Large intestine (tissue), 3 donors: ENCODE measurements around the gene MAN1A1. TPM values are rescaled to one million over a fixed set of nuclear protein-coding genes. Genes with fewer than 3 reads are reported as not detected.
A peak's percentile ranks its signal among the peaks of the same experiment; 100 is the strongest.

Source experiments
- DNase-seq, 2 donors: peaks; one replicate each; pipeline versions ENCODE4 v3.0.0 to v3.0.0-alpha.2; 2013
- H3K27ac ChIP-seq: one replicate; pipeline ENCODE4 v1.5.1; 2013; ENCODE audit warnings: low read length
- H3K27me3 ChIP-seq: 2 replicates; pipeline ENCODE4 v1.6.1; 2013; ENCODE audit warnings: low read length; ENCODE audit not compliant: control insufficient read depth, insufficient read depth
- H3K36me3 ChIP-seq: 2 replicates; pipeline ENCODE4 v1.6.1; 2013; ENCODE audit warnings: low read length; ENCODE audit not compliant: control insufficient read depth, insufficient read depth
- H3K4me1 ChIP-seq: one replicate; pipeline ENCODE4 v1.6.1; 2013; ENCODE audit warnings: low read length; ENCODE audit not compliant: control insufficient read depth, insufficient read depth
- H3K4me3 ChIP-seq: one replicate; pipeline ENCODE4 v1.5.1; 2013; ENCODE audit warnings: low read length
- H3K9me3 ChIP-seq: one replicate; pipeline ENCODE4 v1.6.1; 2013; ENCODE audit warnings: mild to moderate bottlenecking, low read depth, low read length, moderate library complexity; ENCODE audit not compliant: control insufficient read depth
- WGBS: methylation state at CpG from one replicate; pipeline ENCODE4 v1.1.5; 2013; ENCODE audit warnings: low lambda C conversion rate; ENCODE audit not compliant: insufficient coverage; 5-methylcytosine and 5-hydroxymethylcytosine counted together
- polyA plus RNA-seq: library from polyadenylated mRNA; unstranded; fragments of 120-200 nt; gene quantifications from one replicate; pipeline ENCODE4 v1.2.1, GENCODE V29; 2013

The MAN1A1 gene
- polyA plus RNA-seq, 1 donor = 123 TPM

DNA sequence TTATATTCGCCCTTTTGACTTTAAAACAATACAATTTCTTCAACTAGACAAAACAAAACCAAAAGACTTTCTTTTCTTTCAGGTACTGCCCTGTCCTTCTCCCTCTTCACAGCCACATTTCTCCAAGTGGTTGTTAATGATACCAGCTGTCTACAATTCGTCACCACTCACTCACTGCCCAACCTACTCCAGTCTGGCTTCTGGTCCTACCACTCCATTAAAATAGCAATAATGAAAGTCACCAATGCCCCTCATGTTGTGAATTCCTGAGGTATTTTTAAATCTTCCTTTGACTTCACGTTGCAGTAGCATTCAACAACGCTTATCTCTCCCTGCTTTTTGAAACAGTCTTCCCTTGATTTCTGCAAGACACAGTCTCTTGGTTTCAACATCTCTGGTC lies 11.6 kb upstream of the MAN1A1 start:
- 82% methylated on average over 4 of the region's 4 CpGs for WGBS
- no peak overlapping the region for H3K4me3 ChIP-seq
- H3K4me1 ChIP-seq = no peaks in the 10 kb centered on the region
- no peaks in the 10 kb centered on the region for H3K27me3 ChIP-seq
- DNase-seq = no peak
- H3K9me3 ChIP-seq = no peaks in the 10 kb centered on the region
- no peak overlapping the region for H3K27ac ChIP-seq
- no peaks in the 10 kb centered on the region for H3K36me3 ChIP-seq

DNA sequence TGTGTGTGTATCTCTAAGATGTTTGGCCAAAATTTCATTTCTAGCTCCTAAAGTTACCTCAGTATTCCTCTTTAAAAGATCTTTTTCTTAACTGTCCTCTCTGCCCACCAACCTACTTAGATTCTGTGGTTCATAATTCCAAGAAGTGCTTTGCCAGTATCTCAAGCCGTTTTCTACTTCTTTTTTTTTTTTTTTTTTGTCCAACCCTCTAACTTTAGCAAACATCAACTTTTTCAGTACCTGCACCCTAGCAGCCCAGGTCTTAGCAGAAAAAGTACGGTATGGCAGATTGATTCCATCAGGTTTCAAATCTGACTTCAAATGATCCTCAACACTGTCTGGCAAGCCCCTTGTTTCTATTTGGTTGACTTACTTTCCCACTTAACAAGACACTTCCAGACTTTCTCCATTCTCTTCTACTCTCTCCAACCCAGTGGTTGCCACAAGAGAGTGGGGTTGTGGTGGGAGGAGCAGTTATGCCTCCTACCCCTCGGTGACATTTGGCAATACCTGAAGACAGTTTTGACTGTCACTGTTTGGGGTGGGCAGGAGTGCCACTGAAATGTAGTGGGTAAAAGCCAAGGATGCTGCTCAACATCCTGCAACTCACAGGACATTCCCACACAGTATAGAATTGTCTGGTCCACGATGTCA lies 10.8 kb upstream of the MAN1A1 start:
- 100% methylated on average over 1 of the region's 4 CpGs for WGBS
- Histone ChIP-seq H3K27me3 (no peaks in the 10 kb centered on the region), H3K9me3 (no peaks in the 10 kb centered on the region)

DNA sequence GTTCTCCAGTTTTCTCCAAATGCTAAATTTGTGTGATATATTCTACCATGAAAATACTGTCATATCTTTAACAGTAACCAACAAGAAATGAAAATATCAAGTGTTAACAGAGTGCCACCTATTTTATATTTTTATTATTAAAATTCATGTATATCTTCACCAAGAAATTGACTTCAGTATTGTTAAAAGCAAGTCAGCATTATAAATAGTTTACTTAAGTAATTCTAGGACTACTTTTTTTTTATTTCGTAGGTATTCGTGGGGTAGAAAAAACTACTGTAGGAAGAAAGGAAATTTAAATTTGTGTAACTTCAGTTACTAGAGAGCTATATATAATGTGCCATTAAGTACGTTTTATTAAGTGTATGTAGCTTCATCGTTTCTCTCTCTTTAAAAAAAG lies 6.3 kb upstream of the MAN1A1 start:
- H3K27ac ChIP-seq = no peak overlapping the region
- H3K4me3 ChIP-seq = no peak overlapping the region
- no peaks in the 10 kb centered on the region for H3K36me3 ChIP-seq
- no peaks in the 10 kb centered on the region for H3K4me1 ChIP-seq
- H3K9me3 ChIP-seq = no peaks in the 10 kb centered on the region
- WGBS = 90% methylated on average over 2 of the region's 4 CpGs
- DNase-seq = no peak
- no peaks in the 10 kb centered on the region for H3K27me3 ChIP-seq

More for the DNA sequence above, 10.8 kb upstream of the MAN1A1 start:
- H3K27ac ChIP-seq = no peak overlapping the region
- no peaks in the 10 kb centered on the region for H3K4me1 ChIP-seq
- no peaks in the 10 kb centered on the region for H3K36me3 ChIP-seq
- no peak for DNase-seq
- H3K4me3 ChIP-seq = no peak overlapping the region

DNA sequence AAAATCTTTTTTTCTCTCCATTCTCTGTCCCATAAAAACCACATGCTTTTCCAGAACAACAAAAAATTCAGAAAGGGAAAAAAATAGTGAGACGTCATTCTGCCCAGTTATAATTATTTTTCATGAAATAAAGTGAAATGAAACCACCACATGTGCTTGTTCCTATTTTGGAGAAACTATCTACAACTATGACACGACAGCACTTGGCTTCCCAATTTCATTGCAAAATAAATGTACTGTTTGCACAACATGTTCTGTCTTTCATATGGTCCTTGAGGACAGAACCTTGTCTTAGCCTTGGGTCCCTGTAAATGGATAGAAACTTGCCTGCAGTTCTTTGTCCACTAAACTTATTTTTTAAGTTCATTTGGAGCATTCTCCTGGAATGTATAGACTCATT lies 5.6 kb upstream of the MAN1A1 start:
- DNase-seq = no peak
- Histone ChIP-seq H3K9me3 (no peaks in the 10 kb centered on the region), H3K27ac (no peak overlapping the region), H3K4me3 (no peak overlapping the region), H3K27me3 (no peaks in the 10 kb centered on the region), H3K4me1 (no peaks in the 10 kb centered on the region), H3K36me3 (no peaks in the 10 kb centered on the region)
- 75% methylated on average over 2 of the region's 2 CpGs for WGBS

DNA sequence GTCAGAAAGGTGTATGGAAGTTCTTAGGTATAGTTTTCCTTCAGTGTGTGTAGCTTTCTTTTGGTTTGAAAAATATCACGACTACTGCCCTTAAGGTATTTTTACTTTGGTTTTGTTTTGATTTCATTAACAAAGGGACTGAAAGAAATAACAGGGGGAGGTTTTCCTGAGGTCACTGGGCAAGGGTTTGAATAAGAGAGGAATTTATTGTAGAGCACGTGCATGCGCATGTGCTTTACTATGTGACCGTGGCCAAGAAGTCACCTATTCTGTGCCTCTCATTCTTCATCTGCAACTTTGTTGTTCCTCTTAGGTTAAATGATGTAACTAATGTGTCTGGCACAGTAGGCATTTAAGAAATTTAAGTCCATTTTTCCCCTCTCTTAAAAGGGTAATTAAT lies 4.1 kb upstream of the MAN1A1 start:
- no peak overlapping the region for H3K4me3 ChIP-seq
- no peaks in the 10 kb centered on the region for H3K4me1 ChIP-seq
- DNase-seq = no peak
- H3K9me3 ChIP-seq = no peaks in the 10 kb centered on the region
- no peak overlapping the region for H3K27ac ChIP-seq
- H3K27me3 ChIP-seq = no peaks in the 10 kb centered on the region
- WGBS = no CpG with 5 or more reads among the region's 4 CpGs
- no peaks in the 10 kb centered on the region for H3K36me3 ChIP-seq

DNA sequence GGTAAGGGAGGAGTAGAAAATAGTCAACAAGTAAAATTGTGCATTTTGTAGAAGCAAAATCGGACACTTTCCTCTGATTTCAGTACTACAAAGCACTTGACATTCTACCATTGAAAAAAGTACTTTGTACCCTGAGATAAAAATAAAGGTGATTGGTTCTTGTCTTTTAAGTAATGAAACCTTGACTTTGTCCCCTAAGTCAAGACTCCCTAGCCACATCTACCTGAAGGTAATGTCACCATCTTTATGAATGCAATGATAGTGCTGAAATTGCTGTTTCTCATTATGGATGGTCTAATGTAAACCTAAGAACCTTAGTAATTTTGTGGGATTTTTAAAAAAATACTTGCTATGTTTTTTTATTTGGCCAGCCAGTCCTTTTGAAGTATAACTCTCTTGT lies 2.4 kb upstream of the MAN1A1 start:
- Histone ChIP-seq H3K27ac (no peak overlapping the region), H3K4me3 (no peak overlapping the region), H3K27me3 (no peaks in the 10 kb centered on the region), H3K36me3 (no peaks in the 10 kb centered on the region), H3K4me1 (no peaks in the 10 kb centered on the region), H3K9me3 (no peaks in the 10 kb centered on the region)
- DNase-seq = peak; percentile 43 to 67
- 57% methylated on average over 1 of the region's 1 CpG for WGBS

DNA sequence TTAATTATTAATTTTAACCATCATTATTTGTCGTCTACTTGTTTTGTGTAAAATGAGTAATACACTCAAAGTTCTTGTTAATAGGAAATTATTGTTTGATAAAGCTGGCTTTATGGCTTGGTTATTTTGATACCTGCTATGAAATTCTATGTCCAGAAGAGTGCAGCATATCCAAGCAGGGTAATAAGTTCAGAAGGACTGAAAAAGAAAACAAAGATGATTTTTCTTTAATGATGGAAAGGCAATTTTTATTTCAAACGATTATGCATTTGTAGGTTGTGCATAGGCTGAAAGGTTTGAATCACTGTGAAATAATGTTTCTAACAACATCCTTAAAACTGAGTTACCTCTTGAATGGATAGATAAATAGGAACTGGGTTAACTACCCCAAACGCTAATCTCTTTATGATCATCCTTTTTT lies 1.4 kb upstream of the MAN1A1 start:
- no peak for DNase-seq
- no peaks in the 10 kb centered on the region for H3K9me3 ChIP-seq
- H3K4me1 ChIP-seq = no peaks in the 10 kb centered on the region
- H3K27ac ChIP-seq = peak overlapping the region; percentile 83
- 21% methylated on average over 2 of the region's 3 CpGs for WGBS
- no peaks in the 10 kb centered on the region for H3K27me3 ChIP-seq
- H3K36me3 ChIP-seq = no peaks in the 10 kb centered on the region
- H3K4me3 ChIP-seq = peak overlapping the region; percentile 77

DNA sequence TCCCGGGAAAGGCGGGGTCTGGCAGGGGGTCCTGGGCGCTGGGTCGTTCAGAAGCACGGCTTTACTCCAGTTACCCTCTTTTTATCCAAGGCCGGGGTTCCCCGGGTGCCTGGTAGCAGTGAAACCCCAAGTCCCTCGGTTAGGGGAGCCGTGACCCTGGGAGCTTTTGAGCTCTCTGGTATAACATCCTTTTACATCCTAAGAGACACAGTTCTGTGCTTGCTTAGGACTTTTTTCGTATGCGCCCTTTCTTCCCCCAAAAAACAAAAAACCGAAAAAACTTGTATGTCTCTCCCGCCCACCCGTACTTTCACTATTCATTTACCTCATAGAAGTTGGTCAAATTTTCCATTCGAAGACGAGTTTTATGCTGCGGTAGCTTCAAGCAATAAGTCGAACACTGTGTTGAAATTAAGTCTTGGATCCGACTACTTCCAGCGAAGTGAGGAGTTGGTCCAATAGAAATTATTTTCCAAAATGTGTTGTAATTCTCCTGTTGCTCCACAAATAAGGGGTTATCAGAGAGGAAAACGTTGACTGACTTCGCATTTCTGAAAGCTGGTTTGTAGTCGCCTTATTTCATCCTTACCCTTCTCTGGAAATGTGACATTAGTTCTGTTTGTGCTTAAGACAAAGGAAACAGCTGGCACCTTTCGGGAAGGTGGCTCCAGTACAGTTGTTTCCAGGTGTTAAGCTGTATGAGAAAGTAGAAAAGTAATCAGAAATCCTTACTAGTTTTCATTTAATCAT lies 816 bp upstream of the MAN1A1 start:
- Histone ChIP-seq H3K36me3 (no peaks in the 10 kb centered on the region), H3K27me3 (no peaks in the 10 kb centered on the region), H3K9me3 (no peaks in the 10 kb centered on the region), H3K27ac (peak overlapping the region; percentile 83), H3K4me1 (no peaks in the 10 kb centered on the region), H3K4me3 (peak overlapping the region; percentile 77)
- WGBS = 0% methylated on average over 7 of the region's 24 CpGs
- peak in 1 of 2 donors; percentile 72 for DNase-seq

DNA sequence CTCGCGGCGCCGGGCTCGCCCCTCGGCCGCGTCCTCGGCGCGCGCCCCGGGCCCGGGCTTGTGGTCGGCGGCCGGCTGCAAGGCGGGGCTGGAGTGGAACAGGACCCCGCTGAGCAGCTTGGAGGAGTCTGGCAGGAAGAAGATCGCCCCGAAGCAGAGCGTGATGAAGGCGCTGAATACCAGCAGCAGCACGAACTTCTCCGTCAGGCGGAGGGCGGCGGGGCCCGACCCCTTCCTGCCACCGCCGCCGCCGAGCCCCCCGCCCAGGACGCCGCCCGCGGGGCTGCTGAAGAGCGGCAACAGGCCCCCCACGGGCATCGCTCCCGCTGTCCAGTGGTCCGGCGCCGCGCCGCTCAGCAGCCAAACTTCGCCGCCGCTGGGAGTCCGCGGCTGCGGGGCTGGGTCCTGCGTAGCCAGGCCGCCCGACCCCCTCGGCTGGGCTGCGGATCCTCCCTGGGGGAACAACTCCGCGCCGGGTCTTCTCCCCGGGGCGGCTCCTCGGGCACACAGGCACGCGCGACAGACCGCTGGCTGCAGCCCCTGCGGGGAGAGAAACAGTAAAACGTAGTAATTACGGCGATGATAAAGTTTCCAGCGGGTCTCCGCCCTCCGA lies 707 bp downstream of the MAN1A1 start:
- H3K9me3 ChIP-seq = no peaks in the 10 kb centered on the region
- DNase-seq = no peak

DNA sequence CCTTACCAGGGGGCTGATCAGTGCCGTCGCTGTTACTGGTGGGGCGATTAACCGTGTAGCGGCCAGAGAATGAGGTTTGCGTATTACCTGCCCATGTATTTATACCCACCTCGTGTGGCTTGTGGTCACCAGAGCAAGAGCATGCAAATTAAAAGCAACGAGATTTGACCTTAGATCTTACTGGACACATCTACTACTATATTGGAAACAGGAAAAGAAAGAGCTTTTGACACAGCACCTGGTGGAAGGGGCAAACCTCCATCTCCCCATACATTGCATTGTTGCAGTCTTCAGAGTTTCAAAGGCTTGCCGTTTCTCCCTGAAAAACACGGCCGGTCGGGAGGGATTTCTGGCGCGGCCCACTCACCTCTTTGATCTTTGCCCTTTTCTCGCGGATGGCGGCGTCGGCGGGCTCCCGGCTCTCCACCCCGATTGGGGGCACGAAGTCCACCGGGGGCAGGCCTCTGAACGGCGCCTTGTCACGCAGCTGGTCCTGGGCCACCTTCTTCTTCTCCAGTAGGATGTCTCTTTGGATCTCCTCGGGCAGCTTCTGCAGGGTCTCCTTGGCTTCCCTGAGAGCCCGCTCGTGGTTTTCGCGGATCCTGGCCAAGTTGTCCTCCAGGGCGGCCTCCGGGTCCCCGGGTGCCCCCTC lies 1.3 kb downstream of the MAN1A1 start:
- H3K27ac ChIP-seq = peak overlapping the region; percentile 84
- H3K36me3 ChIP-seq = no peaks in the 10 kb centered on the region
- no peaks in the 10 kb centered on the region for H3K27me3 ChIP-seq
- H3K4me1 ChIP-seq = no peaks in the 10 kb centered on the region
- peak overlapping the region; percentile 77 for H3K4me3 ChIP-seq
- DNase-seq = peak; percentile 67 to 83
- WGBS = 3% methylated on average over 6 of the region's 35 CpGs
- no peaks in the 10 kb centered on the region for H3K9me3 ChIP-seq

More for the DNA sequence above, 707 bp downstream of the MAN1A1 start:
- Histone ChIP-seq H3K27ac (peak overlapping the region; percentile 84), H3K27me3 (no peaks in the 10 kb centered on the region), H3K4me3 (peak overlapping the region; percentile 77), H3K4me1 (no peaks in the 10 kb centered on the region), H3K36me3 (no peaks in the 10 kb centered on the region)
- WGBS = no CpG with 5 or more reads among the region's 75 CpGs
